H1 (cell line): ENCODE results near the gene BGN.

ENCODE experiments used
- CEBPB ChIP-seq: IDR thresholded peaks from 2 replicates; pipeline ENCODE4 v1.6.1; 2012; ENCODE audit warnings: low read depth, low read length
- CTCF ChIP-seq, 3 experiments: IDR thresholded peaks; 1 replicate in 2 of 3; 2 replicates in 1 of 3; pipeline versions ENCODE4 v1.5.1 to v1.6.1; 2011; ENCODE audit warnings: low read length in 3 of 3, mild to moderate bottlenecking in 3 of 3, inconsistent platforms in 2 of 3, low read depth in 1 of 3, moderate library complexity in 1 of 3; ENCODE audit not compliant: insufficient read depth in 1 of 3; ENCODE audit errors: control extremely low read depth in 1 of 3

GRCh38 chrX:153533091-153533490 is 38.3 kb downstream of the BGN start:
- no peak for TF ChIP-seq CEBPB
- TF ChIP-seq CTCF (IDR thresholded peaks at IDR 0.05; ENCODE audit: control extremely low read depth in 1 of 3, insufficient read depth in 1 of 3, low read depth in 1 of 3, low read length in 3 of 3), result no peak
